Psoas muscle (tissue), 8 donors: ENCODE measurements around the gene NR1I3. TPM values are rescaled to one million over a fixed set of nuclear protein-coding genes. Genes with fewer than 3 reads are reported as not detected.

Source experiments
- ATAC-seq, 4 donors: fragments of 200-7000 bp; cut with Tn5 transposase; one replicate each; pipeline ENCODE4 v1.9.1; 2020; ENCODE audit warnings: moderate library complexity in 3 of 4, mild to moderate bottlenecking in 2 of 4
- DNase-seq, 2 donors: peaks; one replicate each; pipeline ENCODE4 v3.0.0-alpha.2; 2020
- H3K27ac ChIP-seq: fragments of 200-600 bp; one replicate; pipeline ENCODE4 v1.8.0; 2022
- H3K27me3 ChIP-seq, 3 donors: fragments of 200-600 bp in 1 of 3; one replicate each; pipeline versions ENCODE4 v1.6.1 to v1.8.0; 2013 to 2022; ENCODE audit warnings: low read length in 2 of 3, mild to moderate bottlenecking in 2 of 3, moderate library complexity in 1 of 3; ENCODE audit not compliant: insufficient read depth in 3 of 3
- H3K36me3 ChIP-seq, 2 donors: fragments of 200-600 bp in 1 of 2; one replicate each; pipeline versions ENCODE4 v1.6.1 to v1.8.0; 2013 to 2022; ENCODE audit warnings: low read depth in 1 of 2, mild to moderate bottlenecking in 1 of 2, moderate library complexity in 1 of 2; ENCODE audit not compliant: insufficient read depth in 1 of 2
- H3K4me1 ChIP-seq: fragments of 200-600 bp; one replicate; pipeline ENCODE4 v1.8.0; 2022
- H3K4me3 ChIP-seq: fragments of 200-600 bp; one replicate; pipeline ENCODE4 v1.8.0; 2022; ENCODE audit warnings: mild to moderate bottlenecking
- H3K9me3 ChIP-seq: fragments of 200-600 bp; one replicate; pipeline ENCODE4 v1.8.0; 2022
- CTCF ChIP-seq: fragments of 200-600 bp; IDR thresholded peaks from one replicate; pipeline ENCODE4 v1.8.0; 2022; ENCODE audit warnings: antibody characterized with exemption
- WGBS, 3 donors: extraction: QIAGEN DNeasy Blood & Tissue Kit; methylation state at CpG; one replicate each; pipeline versions ENCODE4 v1.1.6 to v1.1.7; 2013; 5-methylcytosine and 5-hydroxymethylcytosine counted together
- intact Hi-C, 2 donors: fragments of 100-400 bp; cut with DNase I; formaldehyde crosslinking; loops; one replicate each; pipeline versions ENCODE4 v1.11.0 to v1.14.2; 2022
- long read RNA-seq, 2 donors: library from polyadenylated mRNA; unstranded; transcript quantifications; one replicate each; pipeline ENCODE4 v2.0.0, GENCODE V29; 2021
- polyA plus RNA-seq, 3 donors: library from polyadenylated mRNA; stranded (reverse); fragments of 200-250 nt; gene quantifications; one replicate each; pipeline ENCODE4 v1.2.3, GENCODE V29; 2013
- total RNA-seq, 4 donors: library from RNA; stranded (reverse); fragmentation: NEBNext Ultra II Directional in 2 of 4; extraction: Animal tissue kit (Norgen Biotek cat#: 25700) in 2 of 4; gene quantifications; one replicate each; pipeline versions ENCODE4 v1.2.1 to v1.2.4, GENCODE V29; 2021 to 2023
- donor health status: healthy with polysubstance abuse.
- donor health status: DM: no; HTN: no; CAD: no; lungs with moderate emphysema.
- donor health status: Bipolar disorder and iron deficiency.
- donor health status: healthy.
- donor health status: DM: yes; HTN: yes; CAD: no.
- donor health status: DM: no; HTN: no; CAD: no.
- donor health status: DM: no; HTN: no; CAD: no.
- donor health status: DM: yes; HTN: yes; CAD: no.

The NR1I3 gene
- total RNA-seq (not detected), polyA plus RNA-seq (under 1 TPM; 0.17 to 0.42 (median 0.25) TPM)
- long read RNA-seq, donor 1, result 0 reads
- long read RNA-seq, donor 2, result 0 reads

GRCh38 chr1:161238039-161238473 lies at the start of gene NR1I3:
Gene NR1I3 (minus strand): TSS chr1:161238203. CDS start chr1:161236565, 1,638 bp downstream.
- no peak for ATAC-seq
- no peak for DNase-seq
- intact Hi-C loops, result no loop called here
- no peak within 1 kb of the TSS for H3K27ac ChIP-seq
- no peaks in the 10 kb centered on the region for H3K9me3 ChIP-seq
- no peak for TF ChIP-seq CTCF
- WGBS, 3 donors, result 48 to 54% (median 52%) methylated on average over 4 of the region's 4 CpGs
- H3K27me3 ChIP-seq, result peaks cover 0 to 3% (median 0%) of the 10 kb centered on the region in 3 donors
- H3K4me1 ChIP-seq, result no peaks in the 10 kb centered on the region
- H3K36me3 ChIP-seq, result no peaks in the 10 kb centered on the region
- no peak within 1 kb of the TSS for H3K4me3 ChIP-seq

- no peak overlapping the region for H3K27ac ChIP-seq
- ATAC-seq, result no peak
- H3K27me3 ChIP-seq, result peaks cover 0 to 11% (median 3%) of the 10 kb centered on the region in 3 donors
- WGBS, 3 donors, result 82 to 90% (median 89%) methylated on average over 3 of the region's 3 CpGs
- DNase-seq, result no peak
- H3K4me3 ChIP-seq, result no peak overlapping the region
- no peak for TF ChIP-seq CTCF
- H3K36me3 ChIP-seq, result no peaks in the 10 kb centered on the region
- H3K4me1 ChIP-seq, result no peaks in the 10 kb centered on the region
- intact Hi-C loops, result no loop called here
- no peaks in the 10 kb centered on the region for H3K9me3 ChIP-seq
Observed at GRCh38 chr1:161287482-161288054, 49.6 kb upstream of the NR1I3 start.

GRCh38 chr1:161285521-161285920 lies 47.5 kb upstream of the NR1I3 start:
- H3K27ac ChIP-seq, result no peak overlapping the region
- no peaks in the 10 kb centered on the region for H3K36me3 ChIP-seq
- no peak for TF ChIP-seq CTCF
- H3K9me3 ChIP-seq, result no peaks in the 10 kb centered on the region
- intact Hi-C loops, result no loop called here
- peaks cover 0 to 11% (median 3%) of the 10 kb centered on the region in 3 donors for H3K27me3 ChIP-seq
- H3K4me1 ChIP-seq, result no peaks in the 10 kb centered on the region
- no peak overlapping the region for H3K4me3 ChIP-seq
- ATAC-seq (no peak), DNase-seq (no peak)
- WGBS, 3 donors, result 52 to 62% (median 56%) methylated on average over 5 of the region's 5 CpGs

- no peaks in the 10 kb centered on the region for H3K36me3 ChIP-seq
- no peak for TF ChIP-seq CTCF
- intact Hi-C loops, result no loop called here
- 78 to 83% (median 83%) methylated on average over 2 of the region's 2 CpGs for WGBS, 3 donors
- no peaks in the 10 kb centered on the region for H3K4me1 ChIP-seq
- H3K27ac ChIP-seq, result no peak overlapping the region
- peaks cover 0 to 11% (median 3%) of the 10 kb centered on the region in 3 donors for H3K27me3 ChIP-seq
- no peak for DNase-seq
- no peak overlapping the region for H3K4me3 ChIP-seq
- H3K9me3 ChIP-seq, result no peaks in the 10 kb centered on the region
- no peak for ATAC-seq
Observed at GRCh38 chr1:161285113-161285512, 47.1 kb upstream of the NR1I3 start.

GRCh38 chr1:161282991-161283390 lies 45.0 kb upstream of the NR1I3 start:
- TF ChIP-seq CTCF, result no peak
- WGBS, 3 donors, result 91 to 97% (median 94%) methylated on average over 1 of the region's 1 CpG

More at GRCh38 chr1:161282991-161283390, 45.0 kb upstream of the NR1I3 start:
- Histone ChIP-seq H3K9me3 (no peaks in the 10 kb centered on the region), H3K27me3 (peaks cover 0 to 11% (median 3%) of the 10 kb centered on the region in 3 donors), H3K36me3 (no peaks in the 10 kb centered on the region), H3K4me3 (no peak overlapping the region), H3K4me1 (no peaks in the 10 kb centered on the region), H3K27ac (no peak overlapping the region)
- intact Hi-C loops, result no loop called here
- no peak for ATAC-seq
- DNase-seq, result no peak
